SHP77 treated with DMSO at 0.1 percent for 48 hours (cell line): ENCODE results near the gene PPM1K.

ENCODE experiments used
- DNase-seq: peaks from one replicate; lab custom pipeline; 2025; lab: John Stamatoyannopoulos, UW

Gene PPM1K

GRCh38 chr4:88217169-88217568 is 67.2 kb downstream of the PPM1K start:
- DNase-seq: no peak

- no peak for DNase-seq
Observed at GRCh38 chr4:88216395-88216794, 68.0 kb downstream of the PPM1K start.

GRCh38 chr4:88215351-88215750 is 69.0 kb downstream of the PPM1K start:
- no peak for DNase-seq

GRCh38 chr4:88212253-88212561 is 72.2 kb downstream of the PPM1K start:
- no peak for DNase-seq

GRCh38 chr4:88211473-88212252 is 72.7 kb downstream of the PPM1K start:
- DNase-seq: peak; percentile 19

GRCh38 chr4:88208156-88208555 is 76.2 kb downstream of the PPM1K start:
- no peak for DNase-seq
